H9 (cell line): Measurements from ENCODE around the gene TMUB2. TPM values are rescaled to one million over a fixed set of nuclear protein-coding genes. Genes with fewer than 3 reads are reported as not detected.

Experiments used
- DNase-seq: peaks from one replicate; pipeline ENCODE4 v3.0.0-alpha.2; 2017
- H2AFZ ChIP-seq: one replicate; pipeline ENCODE4 v1.6.1; 2013; ENCODE audit warnings: mild to moderate bottlenecking, low read length, control low read depth, moderate library complexity
- H2AK5ac ChIP-seq: 2 replicates; pipeline ENCODE4 v1.6.1; 2013; ENCODE audit warnings: low read length, control low read depth, mixed read lengths; ENCODE audit not compliant: insufficient read length
- H2BK120ac ChIP-seq: one replicate; pipeline ENCODE4 v1.6.1; 2013; ENCODE audit warnings: low read depth, mild to moderate bottlenecking, low read length, control low read depth, inconsistent platforms; ENCODE audit not compliant: poor library complexity, severe bottlenecking
- H2BK12ac ChIP-seq: 2 replicates; pipeline ENCODE4 v1.6.1; 2013; ENCODE audit warnings: low read length, control low read depth, mixed read lengths, low read depth; ENCODE audit not compliant: insufficient read length
- H2BK15ac ChIP-seq: 2 replicates; pipeline ENCODE4 v1.6.1; 2013; ENCODE audit warnings: low read depth, low read length, control low read depth
- H2BK20ac ChIP-seq: one replicate; pipeline ENCODE4 v1.6.1; 2013; ENCODE audit warnings: low read depth, mild to moderate bottlenecking, low read length, control low read depth, inconsistent platforms; ENCODE audit not compliant: poor library complexity, severe bottlenecking
- H2BK5ac ChIP-seq: 2 replicates; pipeline ENCODE4 v1.6.1; 2013; ENCODE audit warnings: low read length, control low read depth, mixed read lengths; ENCODE audit not compliant: insufficient read length
- H3K14ac ChIP-seq: 2 replicates; pipeline ENCODE4 v1.6.1; 2013; ENCODE audit warnings: low read length, control low read depth; ENCODE audit not compliant: insufficient read depth
- H3K18ac ChIP-seq: 2 replicates; pipeline ENCODE4 v1.6.1; 2013; ENCODE audit warnings: low read depth, mild to moderate bottlenecking, mixed read lengths, low read length, control low read depth; ENCODE audit not compliant: insufficient read length
- H3K23ac ChIP-seq: 2 replicates; pipeline ENCODE4 v1.6.1; 2013; ENCODE audit warnings: low read length, control low read depth, mixed read lengths, low read depth; ENCODE audit not compliant: insufficient read length
- H3K23me2 ChIP-seq: 2 replicates; pipeline ENCODE4 v1.6.1; 2013; ENCODE audit warnings: low read depth, mild to moderate bottlenecking, mixed read lengths, low read length, control low read depth; ENCODE audit not compliant: insufficient read length, poor library complexity, severe bottlenecking
- H3K27ac ChIP-seq: 2 replicates; pipeline ENCODE4 v1.5.1; 2013; ENCODE audit warnings: low read length, control low read depth, mixed read lengths, low read depth; ENCODE audit not compliant: insufficient read length
- H3K27me3 ChIP-seq: 2 replicates; pipeline ENCODE4 v1.6.1; 2013; ENCODE audit warnings: low read length, control low read depth, inconsistent platforms; ENCODE audit not compliant: insufficient read depth
- H3K4ac ChIP-seq: 2 replicates; pipeline ENCODE4 v1.6.1; 2013; ENCODE audit warnings: low read depth, mild to moderate bottlenecking, control low read depth, inconsistent platforms, low read length, moderate library complexity
- H3K4me1 ChIP-seq: 2 replicates; pipeline ENCODE4 v1.6.1; 2013; ENCODE audit warnings: low read length, control low read depth, inconsistent platforms; ENCODE audit not compliant: insufficient read depth
- H3K4me2 ChIP-seq: 2 replicates; pipeline ENCODE4 v1.6.1; 2013; ENCODE audit warnings: low read length, control low read depth, mixed read lengths; ENCODE audit not compliant: insufficient read length, insufficient read depth
- H3K56ac ChIP-seq: 2 replicates; pipeline ENCODE4 v1.6.1; 2013; ENCODE audit warnings: low read depth, mild to moderate bottlenecking, mixed read lengths, low read length, control low read depth; ENCODE audit not compliant: insufficient read length
- H3K79me1 ChIP-seq: 2 replicates; pipeline ENCODE4 v1.6.1; 2013; ENCODE audit warnings: low read depth, mild to moderate bottlenecking, moderate library complexity, low read length, control low read depth, inconsistent platforms; ENCODE audit not compliant: insufficient read depth, poor library complexity, severe bottlenecking
- H3K79me2 ChIP-seq: 2 replicates; pipeline ENCODE4 v1.6.1; 2013; ENCODE audit warnings: low read length, control low read depth, inconsistent platforms; ENCODE audit not compliant: insufficient read depth
- H3K9ac ChIP-seq: 2 replicates; pipeline ENCODE4 v1.6.1; 2013; ENCODE audit warnings: low read length, control low read depth, mixed read lengths; ENCODE audit not compliant: insufficient read length; ENCODE audit errors: extremely low read depth
- H3K9me3 ChIP-seq: one replicate; pipeline ENCODE4 v1.6.1; 2013; ENCODE audit warnings: low read depth, low read length, inconsistent platforms; ENCODE audit not compliant: control insufficient read depth
- H3T11ph ChIP-seq: one replicate; pipeline ENCODE4 v1.6.1; 2013; ENCODE audit warnings: mild to moderate bottlenecking, low read length, control low read depth, inconsistent platforms
- H4K20me1 ChIP-seq: one replicate; pipeline ENCODE4 v1.6.1; 2013; ENCODE audit not compliant: control insufficient read depth, insufficient read length, insufficient read depth
- H4K5ac ChIP-seq: 2 replicates; pipeline ENCODE4 v1.6.1; 2013; ENCODE audit warnings: low read depth, mild to moderate bottlenecking, mixed read lengths, low read length, control low read depth; ENCODE audit not compliant: insufficient read length
- H4K8ac ChIP-seq: replicated peaks from 2 replicates; pipeline ENCODE4 v1.6.1; 2013; ENCODE audit warnings: low read length, control low read depth, mixed read lengths, low read depth; ENCODE audit not compliant: insufficient read length
- H4K91ac ChIP-seq: 2 replicates; pipeline ENCODE4 v1.6.1; 2013; ENCODE audit warnings: low read depth, mild to moderate bottlenecking, moderate library complexity, mixed read lengths, low read length, control low read depth; ENCODE audit not compliant: insufficient read length
- H3K27ac Mint-ChIP-seq, 3 experiments: 2 replicates in 2 of 3; 3 replicates in 1 of 3; pipeline ENCODE4 v1.8.0; 2020 to 2021; ENCODE audit warnings: mixed read lengths in 3 of 3, mild to moderate bottlenecking in 1 of 3, moderate library complexity in 1 of 3
- H3K27me3 Mint-ChIP-seq: 2 replicates; pipeline ENCODE4 v1.8.0; 2021; ENCODE audit warnings: low read depth, mild to moderate bottlenecking, moderate library complexity, mixed read lengths
- H3K36me3 Mint-ChIP-seq, 3 experiments: 2 replicates in 2 of 3; 3 replicates in 1 of 3; pipeline ENCODE4 v1.8.0; 2020 to 2021; ENCODE audit warnings: low read depth in 3 of 3, mixed read lengths in 3 of 3; ENCODE audit not compliant: insufficient read depth in 1 of 3
- H3K4me1 Mint-ChIP-seq, 2 experiments: 2 replicates each; pipeline ENCODE4 v1.8.0; 2020; ENCODE audit warnings: mixed read lengths in 2 of 2
- H3K4me3 Mint-ChIP-seq, 2 experiments: 2 replicates in 1 of 2; 3 replicates in 1 of 2; pipeline ENCODE4 v1.8.0; 2020 to 2021; ENCODE audit warnings: mild to moderate bottlenecking in 2 of 2, mixed read lengths in 2 of 2, moderate library complexity in 1 of 2
- H3K9me3 Mint-ChIP-seq, 2 experiments: 2 replicates in 1 of 2; 3 replicates in 1 of 2; pipeline ENCODE4 v1.8.0; 2020; ENCODE audit warnings: mild to moderate bottlenecking in 2 of 2, mixed read lengths in 2 of 2, moderate library complexity in 1 of 2
- CTCF ChIP-seq: fragments of 200-600 bp; sonication (generic); conservative IDR thresholded peaks from 3 replicates; pipeline ENCODE4 v1.8.0; 2021; ENCODE audit warnings: antibody characterized with exemption, mild to moderate bottlenecking
- WGBS: extraction: QIAGEN DNeasy Blood & Tissue Kit; methylation state at CpG from one replicate; pipeline ENCODE4 v1.1.7; 2013; ENCODE audit warnings: missing lambda C conversion rate, low lambda C conversion rate, mixed read lengths; ENCODE audit not compliant: insufficient read length; ENCODE audit errors: extremely low coverage; 5-methylcytosine and 5-hydroxymethylcytosine counted together
- total RNA-seq: library from RNA; stranded (reverse); gene quantifications from 2 replicates; pipeline ENCODE4 v1.2.1, GENCODE V29; 2021

The TMUB2 gene
- total RNA-seq, 1 experiment from 2014 or later: 22.9 TPM

GRCh38 chr17:44192750-44193149 is 6.0 kb downstream of the TMUB2 start:
- Histone ChIP-seq H3K23me2 (no peaks in the 10 kb centered on the region), H3K4me1 (no peaks in the 10 kb centered on the region), H2AK5ac (no peak overlapping the region), H3K27me3 (no peaks in the 10 kb centered on the region), H4K8ac (no peak overlapping the region), H3K27ac (no peak overlapping the region), H3K9ac (no peak overlapping the region), H2BK15ac (no peak overlapping the region), H3K79me1 (no peaks in the 10 kb centered on the region), H3K14ac (no peak overlapping the region), H2BK5ac (no peak overlapping the region), H2BK12ac (no peak overlapping the region), H3K4ac (no peak overlapping the region), H3K4me2 (no peak overlapping the region), H3K79me2 (no peaks in the 10 kb centered on the region), H3T11ph (no peak overlapping the region), H4K20me1 (no peaks in the 10 kb centered on the region), H3K18ac (no peak overlapping the region), H2BK20ac (no peak overlapping the region), H4K91ac (no peak overlapping the region), H2AFZ (no peak overlapping the region), H3K9me3 (no peaks in the 10 kb centered on the region), H3K23ac (no peak overlapping the region), H4K5ac (no peak overlapping the region), H3K56ac (no peak overlapping the region), H2BK120ac (no peak overlapping the region)
- peak overlapping the region in 2 of 3 experiments; percentile 15 to 85; a peak in 3 of 7 replicates for H3K27ac Mint-ChIP-seq
- no peak for DNase-seq
- WGBS: no CpG with 5 or more reads among the region's 5 CpGs
- H3K27me3 Mint-ChIP-seq: no peaks in the 10 kb centered on the region
- peaks cover 19 to 35% of the 10 kb centered on the region in 2 experiments for H3K4me1 Mint-ChIP-seq
- TF ChIP-seq CTCF: no peak
- H3K4me3 Mint-ChIP-seq: no peak overlapping the region; a peak in 1 of 5 replicates
- H3K36me3 Mint-ChIP-seq: peaks cover 21 to 74% (median 60%) of the 10 kb centered on the region in 3 experiments
- no peaks in the 10 kb centered on the region for H3K9me3 Mint-ChIP-seq
